ENCODE results near the gene KLK14.

Gene KLK14

DNA sequence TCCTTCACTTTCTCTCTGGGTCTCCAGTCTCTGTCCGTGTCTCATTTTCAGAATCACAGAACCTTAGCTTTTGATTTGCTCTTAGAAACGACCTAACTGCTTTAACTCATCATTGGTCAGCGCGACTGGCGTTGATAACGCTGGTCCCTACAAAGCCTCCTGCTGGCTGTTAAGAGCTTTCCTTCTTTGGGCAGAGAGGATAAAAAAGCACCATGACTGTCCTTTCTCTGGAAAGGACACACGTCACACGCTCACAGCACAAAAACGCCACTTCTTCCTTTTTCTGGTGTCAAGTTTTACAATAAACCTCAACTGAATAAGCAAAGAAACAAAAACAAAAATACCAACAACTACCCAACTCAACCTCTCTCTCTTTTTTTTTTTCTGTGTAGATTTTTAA, 46.2 kb downstream of the KLK14 start:
- no peak for DNase-seq

DNA sequence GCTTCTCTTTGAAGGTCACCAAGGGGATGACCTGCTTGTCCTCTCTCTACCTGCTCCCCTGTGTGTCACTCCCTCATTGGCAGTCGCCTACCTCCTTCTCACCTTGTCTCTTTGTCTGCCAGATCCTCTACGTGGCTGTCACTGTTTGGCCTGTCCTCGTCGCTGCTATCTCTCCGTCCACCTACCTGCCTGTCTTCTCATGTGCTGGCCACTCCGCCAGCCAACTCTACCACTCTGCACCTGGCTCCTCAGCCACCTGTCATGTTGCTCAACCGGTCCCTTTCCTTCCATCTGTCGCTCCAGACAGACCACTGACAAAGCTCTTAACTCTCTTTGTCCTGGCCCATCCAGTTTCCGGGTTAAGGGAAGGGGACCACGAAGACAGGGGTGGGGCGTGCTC, 48.0 kb downstream of the KLK14 start, which contains the start of gene KLK12:
TSS of gene KLK12 (minus strand) at position 299 of the 400 bp plus-strand sequence. CDS start 381 bp downstream, outside the sequence.
- DNase-seq, result no peak

DNA sequence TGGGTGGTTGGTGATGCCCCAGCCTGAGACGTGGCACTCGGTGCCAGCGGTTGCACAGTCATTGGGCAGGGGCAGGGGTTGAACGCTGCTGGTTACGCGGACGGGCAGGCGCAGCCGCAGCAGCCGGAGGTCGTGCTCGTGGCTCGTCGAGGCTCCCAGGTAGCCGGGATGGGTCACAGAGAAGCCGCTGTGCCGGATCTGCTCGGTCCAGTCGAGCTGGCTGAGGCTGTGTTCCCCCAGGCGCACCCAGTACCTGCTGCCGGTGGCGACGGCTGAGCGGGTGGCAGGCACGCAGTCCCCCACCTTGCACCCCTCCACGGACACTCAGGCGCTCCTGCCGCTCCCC, 50.8 kb downstream of the KLK14 start:
- DNase-seq, result no peak

DNA sequence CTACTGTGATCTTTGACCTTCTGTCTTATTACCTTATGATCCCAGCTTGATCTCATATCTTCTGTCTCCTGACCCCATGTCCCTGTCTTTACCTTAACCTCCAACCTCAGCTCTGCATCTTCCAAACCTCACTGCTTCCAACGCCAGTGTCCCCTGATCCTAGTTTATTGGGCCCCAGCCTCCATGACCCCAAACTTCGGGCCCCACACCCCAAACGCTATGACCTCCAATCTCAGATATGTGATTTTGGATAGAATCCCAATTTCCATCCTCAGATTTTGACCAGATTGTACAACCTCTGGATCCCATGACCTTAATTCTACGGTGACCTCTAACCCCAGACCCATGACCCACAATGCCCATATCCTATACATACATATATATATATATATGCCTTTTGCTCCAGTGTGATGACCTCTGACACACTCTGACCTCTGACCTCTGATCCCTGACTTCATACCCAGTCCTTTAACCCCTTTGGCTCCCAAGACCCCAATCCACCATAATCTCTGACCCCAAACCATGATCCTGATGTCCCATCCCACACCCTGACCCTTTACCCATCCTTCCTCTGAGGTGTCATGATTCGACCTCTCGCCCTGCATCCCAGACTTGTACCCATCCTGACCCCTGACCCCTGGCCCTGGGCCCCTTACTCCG, 51.3 kb downstream of the KLK14 start:
- DNase-seq, result no peak

DNA sequence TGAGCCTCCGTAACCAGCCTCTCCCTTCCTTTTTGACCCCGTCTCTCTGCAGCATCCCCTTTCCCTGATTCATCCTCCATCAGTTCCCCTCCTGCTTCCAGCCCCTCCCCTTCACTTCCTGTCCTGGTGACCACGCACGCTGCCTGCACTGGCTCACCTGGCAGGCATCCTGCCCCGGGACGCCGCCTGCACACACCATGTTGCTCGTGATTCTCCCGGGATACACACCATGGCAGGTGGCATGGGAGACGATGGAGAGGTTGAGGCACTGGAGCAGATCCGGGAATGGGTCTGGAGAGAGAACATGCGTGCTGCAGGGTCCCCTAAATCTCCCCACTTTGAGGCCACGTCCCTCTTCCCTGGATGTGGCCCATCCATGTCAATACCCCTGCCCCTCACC, 52.1 kb downstream of the KLK14 start:
- no peak for DNase-seq

DNA sequence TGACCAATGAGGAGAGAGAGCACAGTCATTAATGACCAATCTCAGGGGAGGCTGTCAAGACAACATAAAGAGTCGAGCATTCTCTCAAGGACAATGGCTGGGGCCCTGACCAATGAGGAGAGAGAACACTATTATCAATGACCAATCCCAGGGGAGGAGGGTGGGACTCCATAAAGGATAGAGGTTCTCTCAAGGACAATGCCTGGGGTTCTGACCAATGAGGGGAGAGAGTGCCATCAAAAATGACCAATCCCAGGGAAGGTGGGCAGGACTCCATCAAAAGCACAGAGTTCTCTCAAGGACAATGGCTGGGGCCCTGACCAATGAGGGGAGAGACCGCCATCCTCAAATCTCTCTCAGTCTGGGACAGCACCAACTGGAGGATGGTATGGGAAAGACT, 53.0 kb downstream of the KLK14 start:
- DNase-seq, result no peak
